CD4-positive, alpha-beta T cell treated with Interleukin-6 at 100 ng/mL for 8 hours (primary cell): ENCODE results near the gene RBMS3.

Source experiments
- DNase-seq: peaks from one replicate; pipeline ENCODE4 v3.0.0-alpha.2; 2020; ENCODE audit warnings: mixed read lengths, low spot score

Gene RBMS3

GRCh38 chr3:29940759-29941323, 660.0 kb downstream of the RBMS3 start:
- DNase-seq, result no peak

- no peak for DNase-seq
Measured at GRCh38 chr3:29942297-29942696, 661.4 kb downstream of the RBMS3 start.

- DNase-seq, result no peak
Measured at GRCh38 chr3:29949131-29949530, 668.3 kb downstream of the RBMS3 start.

- no peak for DNase-seq
Measured at GRCh38 chr3:29949940-29950616, 669.2 kb downstream of the RBMS3 start.

GRCh38 chr3:29952431-29952830, 671.6 kb downstream of the RBMS3 start:
- no peak for DNase-seq

- no peak for DNase-seq
Measured at GRCh38 chr3:29955413-29955812, 674.5 kb downstream of the RBMS3 start.

GRCh38 chr3:29958816-29959215, 677.9 kb downstream of the RBMS3 start:
- no peak for DNase-seq

- no peak for DNase-seq
Measured at GRCh38 chr3:29971895-29972294, 691.0 kb downstream of the RBMS3 start.

- no peak for DNase-seq
Measured at GRCh38 chr3:29972320-29972993, 691.6 kb downstream of the RBMS3 start.

- no peak for DNase-seq
Measured at GRCh38 chr3:29973763-29974162, 692.9 kb downstream of the RBMS3 start.

GRCh38 chr3:29976871-29977270, 696.0 kb downstream of the RBMS3 start:
- DNase-seq, result no peak

- no peak for DNase-seq
Measured at GRCh38 chr3:29977360-29977759, 696.5 kb downstream of the RBMS3 start.

GRCh38 chr3:29978036-29978435, 697.2 kb downstream of the RBMS3 start:
- DNase-seq, result no peak

GRCh38 chr3:29991198-29991597, 710.3 kb downstream of the RBMS3 start:
- DNase-seq, result no peak

GRCh38 chr3:30002797-30003196, 721.9 kb downstream of the RBMS3 start:
- DNase-seq, result no peak

- no peak for DNase-seq
Measured at GRCh38 chr3:30003741-30004140, 722.9 kb downstream of the RBMS3 start.

- DNase-seq, result no peak
Measured at GRCh38 chr3:30004481-30004880, 723.6 kb downstream of the RBMS3 start.

- no peak for DNase-seq
Measured at GRCh38 chr3:30006111-30006510, 725.2 kb downstream of the RBMS3 start.

- no peak for DNase-seq
Measured at GRCh38 chr3:30007668-30008067, 726.8 kb downstream of the RBMS3 start.

GRCh38 chr3:30011237-30011803, 730.4 kb downstream of the RBMS3 start:
- DNase-seq, result no peak

- peak; percentile 22 for DNase-seq
Measured at GRCh38 chr3:30012941-30013543, 732.2 kb downstream of the RBMS3 start.

- DNase-seq, result no peak
Measured at GRCh38 chr3:30017901-30018300, 737.0 kb downstream of the RBMS3 start.

- no peak for DNase-seq
Measured at GRCh38 chr3:30020380-30020779, 739.5 kb downstream of the RBMS3 start.
